ENCODE results near the gene PGS1. TPM values are rescaled to one million over a fixed set of nuclear protein-coding genes. Genes with fewer than 3 reads are reported as not detected.
A peak's percentile ranks its signal among the peaks of the same experiment; 100 is the strongest.

PGS1 gene
- polyA plus RNA-seq, 3 donors, result 26.0 to 87.1 (median 28.0) TPM

GRCh38 chr17:78377858-78378224 lies 608 bp upstream of the PGS1 start:
- H2AFZ ChIP-seq (ENCODE audit: insufficient read depth, low read depth, low read length, poor library complexity, severe bottlenecking), result peak overlapping the region; percentile 77
- 65% methylated on average over 14 of the region's 14 CpGs for WGBS (ENCODE audit: insufficient coverage)
- peaks cover 80 to 83% of the 10 kb centered on the region in 2 donors for H3K4me1 ChIP-seq (ENCODE audit: control insufficient read depth in 1 of 2, insufficient read depth in 2 of 2, low read length in 2 of 2)
- Mint-ChIP-seq H3K27me3 (ENCODE audit: low read depth in 3 of 3) (peaks cover 0 to 2% (median 1%) of the 10 kb centered on the region in 3 donors), H3K4me1 (peaks cover 74% of the 10 kb centered on the region), H3K36me3 (peaks cover 29 to 30% of the 10 kb centered on the region in 2 donors), H3K9me3 (no peaks in the 10 kb centered on the region), H3K27ac (peak overlapping the region; percentile 64 to 100 (median 97)), H3K4me3 (peak overlapping the region; percentile 67 to 97)
- peak overlapping the region; percentile 86 to 89 (median 86) for H3K4me3 ChIP-seq (replicated peaks in 1 of 3; ENCODE audit: low read depth in 2 of 3, low read length in 3 of 3)
- H3K27ac ChIP-seq (ENCODE audit: low read depth in 1 of 2, low read length in 2 of 2), result peak overlapping the region; percentile 29 to 97
- H3K36me3 ChIP-seq (replicated peaks in 1 of 2; ENCODE audit: control insufficient read depth in 1 of 2, insufficient read depth in 2 of 2, low read length in 2 of 2), result peaks cover 0 to 9% of the 10 kb centered on the region in 2 donors
- H3K9ac ChIP-seq (ENCODE audit: insufficient read depth, low read length, poor library complexity, severe bottlenecking), result peak overlapping the region; percentile 98
- intact Hi-C loops (cut with micrococcal nuclease), result no loop called here
- DNase-seq, result no peak
- H4K20me1 ChIP-seq (ENCODE audit: insufficient read depth, low read length), result no peaks in the 10 kb centered on the region
- no peaks in the 10 kb centered on the region for H3K27me3 ChIP-seq (ENCODE audit: control insufficient read depth in 2 of 2, insufficient read depth in 2 of 2, low read length in 2 of 2)
- H3K4me2 ChIP-seq (replicated peaks; ENCODE audit: extremely low read depth, low read length, poor library complexity, severe bottlenecking), result peak overlapping the region; percentile 98
- TF ChIP-seq CTCF (IDR thresholded peaks at IDR 0.05), result no peak
- peaks cover 48% of the 10 kb centered on the region for H3K79me2 ChIP-seq (ENCODE audit: insufficient read depth, low read length)
- no peaks in the 10 kb centered on the region for H3K9me3 ChIP-seq (replicated peaks in 1 of 2; ENCODE audit: control insufficient read depth in 1 of 2, insufficient read depth in 1 of 2, low read length in 2 of 2)

- peak overlapping the region; percentile 96 to 100 (median 98) for H3K27ac Mint-ChIP-seq
- H3K9ac ChIP-seq (ENCODE audit: insufficient read depth, low read length, poor library complexity, severe bottlenecking), result peak overlapping the region; percentile 98
- peak overlapping the region; percentile 86 to 89 (median 86) for H3K4me3 ChIP-seq (replicated peaks in 1 of 3; ENCODE audit: low read depth in 2 of 3, low read length in 3 of 3)
- H3K9me3 ChIP-seq (replicated peaks in 1 of 2; ENCODE audit: control insufficient read depth in 1 of 2, insufficient read depth in 1 of 2, low read length in 2 of 2), result no peaks in the 10 kb centered on the region
- peaks cover 57% of the 10 kb centered on the region for H3K79me2 ChIP-seq (ENCODE audit: insufficient read depth, low read length)
- 7% methylated on average over 5 of the region's 7 CpGs for WGBS (ENCODE audit: insufficient coverage)
- peak overlapping the region; percentile 97 to 98 for H3K4me3 Mint-ChIP-seq
- no peak for TF ChIP-seq CTCF (IDR thresholded peaks at IDR 0.05)
- intact Hi-C loops (cut with micrococcal nuclease), result no loop called here
- peaks cover 0 to 2% (median 1%) of the 10 kb centered on the region in 3 donors for H3K27me3 Mint-ChIP-seq (ENCODE audit: low read depth in 3 of 3)
- peaks cover 38 to 40% of the 10 kb centered on the region in 2 donors for H3K36me3 Mint-ChIP-seq
- DNase-seq, result peak; percentile 74 to 88 (median 81)
- peak overlapping the region; percentile 98 for H3K4me2 ChIP-seq (replicated peaks; ENCODE audit: extremely low read depth, low read length, poor library complexity, severe bottlenecking)
- H2AFZ ChIP-seq (ENCODE audit: insufficient read depth, low read depth, low read length, poor library complexity, severe bottlenecking), result peak overlapping the region; percentile 77
- H3K27ac ChIP-seq (ENCODE audit: low read depth in 1 of 2, low read length in 2 of 2), result peak overlapping the region; percentile 94 to 97
- peaks cover 93 to 96% of the 10 kb centered on the region in 2 donors for H3K4me1 ChIP-seq (ENCODE audit: control insufficient read depth in 1 of 2, insufficient read depth in 2 of 2, low read length in 2 of 2)
- peaks cover 0 to 9% of the 10 kb centered on the region in 2 donors for H3K36me3 ChIP-seq (replicated peaks in 1 of 2; ENCODE audit: control insufficient read depth in 1 of 2, insufficient read depth in 2 of 2, low read length in 2 of 2)
- H4K20me1 ChIP-seq (ENCODE audit: insufficient read depth, low read length), result no peaks in the 10 kb centered on the region
- no peaks in the 10 kb centered on the region for H3K9me3 Mint-ChIP-seq
- H3K4me1 Mint-ChIP-seq, result peaks cover 86% of the 10 kb centered on the region
- H3K27me3 ChIP-seq (ENCODE audit: control insufficient read depth in 2 of 2, insufficient read depth in 2 of 2, low read length in 2 of 2), result no peaks in the 10 kb centered on the region
These were observed 662 bp downstream of the PGS1 start for GRCh38 chr17:78379131-78379491.

Data from CD14-positive monocyte (primary cell).